NCI-H1436 treated with DMSO at 0.1 percent for 48 hours (cell line): ENCODE measurements around the gene SLC35A5.
A peak's percentile ranks its signal among the peaks of the same experiment; 100 is the strongest.
"Not testable (repeated sequence)": the region's sequence is repeated elsewhere in the genome, so short reads cannot be mapped to it uniquely, and the experiment has no call there.

Experiments
- DNase-seq: peaks from one replicate; lab custom pipeline; 2025; lab: John Stamatoyannopoulos, UW

The SLC35A5 gene, protein sequence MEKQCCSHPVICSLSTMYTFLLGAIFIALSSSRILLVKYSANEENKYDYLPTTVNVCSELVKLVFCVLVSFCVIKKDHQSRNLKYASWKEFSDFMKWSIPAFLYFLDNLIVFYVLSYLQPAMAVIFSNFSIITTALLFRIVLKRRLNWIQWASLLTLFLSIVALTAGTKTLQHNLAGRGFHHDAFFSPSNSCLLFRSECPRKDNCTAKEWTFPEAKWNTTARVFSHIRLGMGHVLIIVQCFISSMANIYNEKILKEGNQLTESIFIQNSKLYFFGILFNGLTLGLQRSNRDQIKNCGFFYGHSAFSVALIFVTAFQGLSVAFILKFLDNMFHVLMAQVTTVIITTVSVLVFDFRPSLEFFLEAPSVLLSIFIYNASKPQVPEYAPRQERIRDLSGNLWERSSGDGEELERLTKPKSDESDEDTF

DNA sequence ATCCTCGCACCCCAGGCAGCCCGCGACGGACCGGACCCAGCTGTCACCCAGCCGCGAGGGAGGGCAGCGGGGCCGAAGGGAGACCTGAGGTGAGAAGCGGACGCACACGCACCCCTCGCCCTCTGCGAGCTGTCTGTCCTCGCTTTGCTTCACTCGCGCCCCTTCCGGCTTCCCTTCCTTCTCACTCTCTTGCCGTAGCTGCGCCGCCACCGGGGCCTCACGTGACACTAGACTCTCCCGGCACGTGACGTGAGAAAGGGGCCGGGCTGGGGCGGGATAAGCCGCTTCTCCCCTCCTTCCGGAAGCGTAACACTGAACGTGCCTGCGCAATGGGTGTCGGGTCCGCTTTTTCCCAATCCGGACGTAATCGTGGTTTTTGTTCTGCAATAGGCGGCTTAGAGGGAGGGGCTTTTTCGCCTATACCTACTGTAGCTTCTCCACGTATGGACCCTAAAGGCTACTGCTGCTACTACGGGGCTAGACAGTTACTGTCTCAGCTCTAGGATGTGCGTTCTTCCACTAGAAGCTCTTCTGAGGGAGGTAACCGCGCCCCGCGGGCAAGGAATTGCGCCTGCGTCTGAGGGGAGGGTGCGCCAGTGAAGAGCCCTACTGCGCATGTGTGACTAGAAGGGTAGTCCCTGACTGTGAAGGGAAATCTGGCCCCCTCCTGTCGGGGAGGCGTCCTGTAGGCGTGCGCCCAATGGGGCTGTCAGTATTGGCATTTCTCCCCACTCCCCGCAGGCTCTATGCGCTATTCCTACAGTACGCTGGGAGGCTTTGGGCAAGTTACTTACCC lies at the start of gene SLC35A5, which contains the start of gene ATG3:
TSS of gene SLC35A5 (plus strand) at position 312 of the 796 bp plus-strand sequence. CDS start 1,359 bp downstream, outside the sequence.
TSS of gene ATG3 (minus strand) at position 229 of the 796 bp plus-strand sequence. CDS start 434 bp downstream, outside the sequence.
- peak; percentile 98 for DNase-seq

DNA sequence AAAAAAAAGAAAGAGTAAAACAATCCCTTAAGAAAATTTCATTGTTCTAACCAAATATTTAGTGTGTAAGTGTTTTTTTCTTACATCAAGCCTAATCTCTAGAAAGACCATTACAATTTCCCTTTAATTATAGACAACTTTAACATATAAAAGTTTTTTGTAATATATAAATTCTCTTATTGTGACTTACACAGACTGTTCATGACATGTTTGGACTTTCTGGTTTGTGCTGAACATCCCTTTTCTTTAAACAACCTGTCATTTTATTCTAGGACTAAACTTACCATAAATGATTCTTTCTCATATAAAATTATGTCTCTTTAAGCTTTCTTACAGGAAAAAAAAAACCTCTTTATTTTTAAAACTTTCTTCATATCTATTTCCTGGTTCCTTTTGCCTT lies 49.5 kb upstream of the SLC35A5 start:
- no peak for DNase-seq

DNA sequence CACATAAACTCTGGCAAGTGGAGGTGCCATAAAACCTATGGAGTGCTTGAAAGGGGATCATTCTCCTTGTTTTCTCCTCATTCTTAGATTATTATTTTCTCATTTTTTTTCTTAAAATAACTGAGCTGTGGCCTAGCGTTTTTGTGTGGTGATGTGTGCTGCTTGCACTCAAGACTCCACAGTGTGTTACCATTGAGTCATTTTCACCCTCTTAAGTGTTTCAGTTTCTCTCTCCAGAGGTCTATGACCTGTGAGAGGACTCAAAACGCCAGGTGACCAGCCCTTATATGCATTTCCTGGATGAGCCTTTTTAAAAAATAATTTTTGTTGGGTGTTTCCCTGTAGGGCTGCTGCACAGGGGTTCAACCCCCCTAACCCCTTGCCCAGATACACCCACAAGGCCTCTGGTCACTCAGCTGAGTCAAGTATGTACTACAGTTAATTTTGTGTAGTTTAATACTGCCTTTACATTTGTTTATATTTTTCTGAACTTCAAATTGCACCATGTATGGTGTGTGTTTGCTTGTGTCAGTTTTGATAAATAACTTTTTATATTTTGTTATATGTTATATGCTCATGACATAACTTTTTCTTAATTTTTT lies 47.2 kb upstream of the SLC35A5 start:
- no peak for DNase-seq

DNA sequence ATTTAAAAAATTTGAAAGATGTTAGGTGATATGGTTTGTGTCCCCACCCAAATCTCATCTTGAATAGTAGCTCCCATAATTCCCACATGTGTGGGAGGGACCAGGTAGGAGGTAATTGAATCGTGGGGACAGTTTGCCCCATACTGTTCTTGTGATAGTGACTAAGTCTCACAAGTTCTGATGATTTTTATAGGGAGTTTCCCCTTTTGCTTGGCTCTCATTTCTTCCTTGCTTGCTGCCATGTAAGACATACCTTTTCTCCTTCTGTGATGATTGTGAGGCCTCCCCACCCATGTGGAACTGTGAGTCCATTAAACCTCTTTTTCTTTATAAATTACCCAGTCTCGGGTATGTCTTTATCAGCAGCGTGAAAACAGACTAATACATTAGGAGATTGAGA lies 42.9 kb upstream of the SLC35A5 start:
- not testable (repeated sequence) for DNase-seq

DNA sequence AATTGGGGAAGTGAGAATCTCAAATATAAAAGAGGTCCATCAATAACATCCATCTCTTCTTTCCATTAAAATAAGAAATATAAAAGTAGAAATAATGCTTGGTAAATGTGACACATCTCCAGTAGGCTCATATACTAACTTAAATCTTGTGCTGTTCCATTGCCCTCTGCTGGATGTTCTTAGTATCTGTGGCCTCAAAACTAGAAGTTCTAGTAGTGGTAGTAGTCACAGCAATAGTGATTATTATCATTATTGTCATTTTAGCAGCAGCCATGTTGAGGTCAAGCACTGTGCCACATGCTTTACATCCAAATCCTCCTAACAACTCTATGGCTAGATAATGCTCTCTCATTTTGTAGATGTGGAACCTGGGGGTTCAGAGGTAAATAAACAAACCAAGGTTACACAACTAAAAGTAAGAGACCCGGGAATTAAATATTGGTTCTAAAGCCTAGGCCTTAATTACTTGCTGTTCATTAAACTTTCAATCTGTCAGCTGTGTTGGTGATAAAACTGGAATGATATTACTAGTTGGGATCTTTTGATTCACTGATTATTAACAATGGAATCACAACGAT lies 42.3 kb upstream of the SLC35A5 start:
- DNase-seq: peak; percentile 60

DNA sequence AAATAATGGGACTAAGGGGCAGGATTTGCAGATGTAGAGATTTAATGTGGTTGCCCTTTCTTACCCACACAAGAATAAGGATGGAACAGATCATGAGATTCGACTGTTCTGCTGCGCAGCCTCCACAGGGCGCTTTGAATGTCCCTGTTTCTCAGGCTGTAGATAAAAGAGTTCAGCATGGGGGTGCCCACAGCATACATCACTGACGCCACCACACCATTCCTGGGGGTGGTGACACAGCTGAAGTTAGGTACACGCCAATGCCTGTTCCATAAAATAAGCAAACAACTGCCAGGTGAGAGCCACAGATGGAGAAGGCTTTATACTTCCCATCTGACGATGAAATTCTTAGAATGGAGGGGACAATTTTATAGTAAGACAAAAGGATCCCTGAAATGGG lies 37.7 kb upstream of the SLC35A5 start:
- DNase-seq: not testable (repeated sequence)

DNA sequence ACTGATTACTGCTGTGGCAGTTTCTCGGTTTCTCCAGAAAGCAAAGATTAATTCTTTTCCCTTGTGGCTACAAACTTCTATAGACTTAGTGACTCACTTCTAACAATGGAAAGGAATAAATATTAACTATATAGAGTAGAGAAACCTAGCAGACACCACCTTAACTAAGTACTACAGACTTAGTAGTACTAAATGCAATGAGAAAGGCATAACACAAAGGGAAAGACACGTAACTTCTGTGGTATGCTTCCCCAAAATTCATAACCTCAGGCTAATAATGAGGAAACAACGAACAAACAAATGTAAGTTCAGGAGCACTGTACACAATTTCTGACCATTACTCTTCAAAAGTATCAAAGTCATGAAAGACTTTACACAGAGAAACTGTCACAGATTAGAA lies 31.3 kb upstream of the SLC35A5 start:
- DNase-seq: no peak

DNA sequence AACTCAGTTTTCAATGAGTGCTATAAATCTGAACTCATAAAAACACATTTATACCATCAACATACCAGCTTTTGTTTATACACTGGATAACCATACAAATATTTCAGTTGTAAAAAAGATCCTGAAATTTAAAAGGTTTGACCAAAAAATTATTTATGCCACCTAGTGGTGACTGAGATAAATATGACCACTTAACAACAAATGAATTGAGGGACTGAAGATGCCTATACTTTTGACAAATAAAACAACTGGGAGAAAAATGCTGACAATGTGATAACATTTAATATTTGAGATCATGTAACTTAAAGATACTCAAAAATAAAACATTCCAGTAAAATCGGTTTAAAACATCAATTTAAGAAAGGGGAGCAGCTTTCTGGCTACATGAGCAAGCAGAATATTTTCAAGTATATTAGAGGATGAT lies 30.5 kb upstream of the SLC35A5 start:
- no peak for DNase-seq

DNA sequence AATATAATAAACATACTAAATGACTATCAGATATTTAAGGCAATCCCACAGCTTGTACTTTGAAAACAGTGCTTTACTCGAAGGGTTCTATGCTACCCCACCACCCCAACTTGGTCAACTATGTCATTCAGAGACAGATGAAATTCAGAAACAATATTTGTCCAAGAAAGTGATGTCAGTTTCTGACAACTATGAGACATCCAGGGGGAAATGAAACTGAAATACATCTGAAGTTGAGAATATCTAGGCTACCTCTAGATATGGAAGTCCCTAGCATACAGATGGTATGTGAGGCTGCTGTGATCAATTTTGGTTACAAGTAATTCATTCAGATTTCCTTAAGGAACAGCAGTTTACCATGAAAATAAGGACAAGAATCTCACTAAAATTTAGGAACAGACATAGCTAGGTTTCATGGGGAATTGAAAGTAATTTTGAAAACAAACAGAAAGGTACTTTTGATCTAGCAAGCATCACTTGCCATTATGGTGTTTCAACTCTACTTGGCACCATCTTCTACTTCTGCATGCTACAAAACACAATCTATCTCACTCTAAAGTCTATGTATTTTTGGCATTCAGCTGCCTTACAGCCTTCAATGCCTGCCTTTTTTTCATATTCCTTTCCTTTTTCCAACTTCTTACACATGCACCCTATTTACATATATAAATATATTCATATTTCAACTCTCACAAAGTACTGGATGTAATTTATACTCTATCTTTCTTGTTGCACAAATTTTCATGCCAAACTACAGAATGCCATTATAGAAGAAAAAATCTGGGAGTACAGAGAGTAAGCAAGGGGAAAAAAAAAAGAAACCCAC lies 21.8 kb upstream of the SLC35A5 start:
- DNase-seq: no peak

DNA sequence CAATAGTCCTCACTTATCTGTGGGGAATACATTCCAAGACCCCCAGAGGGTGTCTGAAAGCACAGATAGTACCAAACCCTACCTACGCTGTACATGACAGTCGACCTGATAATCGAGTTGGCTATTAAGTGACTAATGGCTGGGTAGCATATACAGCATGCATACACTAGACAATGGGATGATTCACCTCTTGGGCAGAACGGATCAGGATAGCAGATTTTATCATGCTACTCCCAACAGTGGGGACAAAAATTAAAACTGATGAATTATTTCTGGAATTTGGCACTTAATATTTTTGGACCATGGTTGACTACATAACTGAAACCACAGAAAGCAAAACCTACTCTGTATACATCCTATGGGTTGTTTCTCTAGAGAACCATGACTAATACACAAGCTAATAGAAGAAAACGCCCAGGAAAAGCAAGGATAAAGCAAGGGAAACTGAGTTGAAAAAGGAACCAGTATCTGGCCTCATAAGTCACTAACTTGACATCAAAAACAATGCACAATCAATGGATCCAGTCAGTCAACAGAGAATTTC lies 15.6 kb upstream of the SLC35A5 start:
- no peak for DNase-seq

DNA sequence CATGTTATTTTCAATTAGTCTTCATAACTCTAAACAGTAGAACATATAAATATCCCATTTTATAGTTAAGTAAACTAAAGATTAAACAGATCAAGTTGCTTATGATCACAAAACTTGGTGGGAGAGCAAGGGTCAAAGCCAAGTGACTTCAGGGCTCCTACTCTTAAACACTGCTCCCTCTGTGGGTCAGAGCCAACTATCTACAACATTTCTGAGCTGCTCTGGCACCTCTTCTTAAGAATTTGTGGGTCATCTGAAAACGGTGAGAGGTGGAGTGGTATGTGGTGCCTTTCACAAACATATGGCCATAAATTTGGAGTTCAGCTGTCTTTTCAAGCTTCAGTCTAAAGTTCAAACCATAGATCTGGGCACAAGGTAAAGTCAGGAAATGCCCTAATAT lies 11.0 kb upstream of the SLC35A5 start:
- no peak for DNase-seq

DNA sequence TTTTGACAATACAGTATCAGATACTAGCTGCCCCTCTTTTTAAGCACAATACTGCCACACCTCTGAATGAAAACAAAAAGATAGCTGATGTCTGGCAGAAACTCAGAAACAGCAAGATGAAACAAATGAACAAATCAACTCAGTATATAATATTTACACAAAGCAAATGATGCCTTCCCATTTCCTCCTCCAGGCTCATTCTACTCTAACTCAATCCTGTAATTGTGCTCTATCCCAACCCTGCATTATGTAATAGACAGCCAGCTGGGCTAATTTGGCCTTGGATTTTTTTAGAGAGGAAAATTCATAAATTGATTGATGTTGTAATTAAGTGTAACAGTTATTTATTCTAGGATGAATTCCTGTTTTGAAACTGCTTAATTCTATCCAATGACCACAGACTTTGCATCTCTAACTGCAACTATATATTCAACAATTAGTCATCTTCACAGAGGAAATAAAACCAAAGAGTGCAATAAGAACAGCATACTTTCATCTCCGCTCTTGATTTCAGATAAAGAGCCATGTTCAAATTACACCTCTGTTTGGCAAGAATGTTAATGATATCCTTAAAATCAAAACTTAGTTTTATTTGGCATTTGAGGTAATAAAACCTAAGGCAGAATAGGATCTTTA lies 6.2 kb upstream of the SLC35A5 start:
- no peak for DNase-seq

DNA sequence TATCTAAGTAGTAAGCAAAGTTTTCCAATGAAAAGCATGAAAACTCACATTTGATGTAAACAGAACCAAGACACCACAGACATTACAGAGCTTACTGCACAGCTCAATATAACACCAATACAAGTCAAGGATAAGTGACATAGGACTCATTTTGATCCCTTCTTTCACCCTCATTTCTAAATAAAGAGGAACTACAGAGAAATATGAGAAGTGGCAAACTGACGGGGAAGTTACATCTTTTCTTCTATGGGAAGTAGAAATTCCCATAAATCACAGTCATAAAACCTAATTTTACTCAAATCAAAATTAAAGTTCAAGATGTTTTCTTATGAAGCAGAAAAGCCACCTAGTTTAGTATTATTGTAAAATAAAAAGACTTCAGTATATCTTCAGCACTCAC lies 3.9 kb upstream of the SLC35A5 start:
- no peak for DNase-seq

DNA sequence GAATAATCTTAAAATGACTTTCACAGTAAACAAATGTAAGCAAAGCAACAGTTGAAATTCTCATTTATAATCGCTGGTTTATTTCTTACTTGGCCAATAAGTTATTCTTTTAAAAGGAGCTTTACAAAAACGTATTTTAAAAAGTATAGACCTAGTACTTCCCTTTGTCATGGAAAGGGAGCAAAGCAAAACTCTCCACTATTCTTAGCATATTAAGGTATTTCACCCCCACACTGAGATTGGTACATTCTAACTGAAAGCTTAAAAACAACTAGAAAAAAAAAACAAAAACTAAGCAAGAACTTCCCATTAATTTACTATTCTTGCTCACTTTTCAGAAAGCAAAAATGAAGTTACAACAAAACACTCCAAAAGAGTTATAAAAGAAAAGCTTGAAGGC lies 1.5 kb upstream of the SLC35A5 start:
- no peak for DNase-seq

DNA sequence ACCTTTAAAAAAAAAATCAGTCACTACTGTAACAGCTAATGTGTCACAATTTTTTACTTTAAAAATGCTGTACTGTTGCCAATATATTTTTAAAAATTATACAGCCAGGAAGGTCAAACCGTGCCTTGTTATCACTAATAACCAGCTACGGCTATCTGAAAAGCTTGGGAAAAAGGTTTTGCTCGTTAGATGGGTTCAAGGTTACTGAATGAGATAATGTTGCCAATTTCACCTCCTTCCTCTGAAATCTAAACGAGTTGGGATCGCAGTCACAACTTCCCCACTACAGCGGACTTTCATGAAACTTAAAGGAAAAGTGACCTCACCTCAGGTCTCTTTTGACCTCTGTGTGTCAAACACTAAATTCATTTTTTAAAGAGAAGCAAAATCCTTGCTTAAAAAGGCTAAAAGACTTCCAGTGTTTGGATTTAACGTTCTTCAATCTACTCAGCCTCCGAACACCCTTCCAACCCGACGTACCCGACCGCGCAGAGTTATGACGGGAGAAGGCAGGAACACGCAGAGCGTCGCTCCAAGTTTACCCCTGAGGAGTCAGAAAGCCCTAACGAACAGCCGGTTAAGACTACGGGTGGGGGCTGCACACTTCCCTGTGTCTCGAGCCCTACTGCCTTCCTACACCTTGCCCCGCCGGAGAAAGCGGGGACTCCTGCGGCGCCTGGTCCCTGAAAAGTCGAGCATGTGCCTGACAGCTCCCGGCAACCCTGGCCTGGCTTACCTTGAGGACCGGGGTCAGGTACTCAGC lies 943 bp upstream of the SLC35A5 start:
- no peak for DNase-seq

DNA sequence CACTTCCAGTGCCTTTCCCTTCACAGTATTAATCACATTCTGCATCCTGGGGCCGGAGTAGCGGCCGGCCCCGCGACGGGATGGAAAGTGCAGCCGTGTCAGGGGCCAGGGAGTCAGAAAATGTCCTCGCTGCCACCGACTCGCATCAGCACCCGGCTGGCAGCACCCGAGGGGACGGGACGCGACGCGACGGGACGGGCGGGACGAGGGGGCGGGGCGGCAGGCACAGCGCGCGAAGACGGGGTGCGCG lies 436 bp upstream of the SLC35A5 start:
- no peak for DNase-seq

DNA sequence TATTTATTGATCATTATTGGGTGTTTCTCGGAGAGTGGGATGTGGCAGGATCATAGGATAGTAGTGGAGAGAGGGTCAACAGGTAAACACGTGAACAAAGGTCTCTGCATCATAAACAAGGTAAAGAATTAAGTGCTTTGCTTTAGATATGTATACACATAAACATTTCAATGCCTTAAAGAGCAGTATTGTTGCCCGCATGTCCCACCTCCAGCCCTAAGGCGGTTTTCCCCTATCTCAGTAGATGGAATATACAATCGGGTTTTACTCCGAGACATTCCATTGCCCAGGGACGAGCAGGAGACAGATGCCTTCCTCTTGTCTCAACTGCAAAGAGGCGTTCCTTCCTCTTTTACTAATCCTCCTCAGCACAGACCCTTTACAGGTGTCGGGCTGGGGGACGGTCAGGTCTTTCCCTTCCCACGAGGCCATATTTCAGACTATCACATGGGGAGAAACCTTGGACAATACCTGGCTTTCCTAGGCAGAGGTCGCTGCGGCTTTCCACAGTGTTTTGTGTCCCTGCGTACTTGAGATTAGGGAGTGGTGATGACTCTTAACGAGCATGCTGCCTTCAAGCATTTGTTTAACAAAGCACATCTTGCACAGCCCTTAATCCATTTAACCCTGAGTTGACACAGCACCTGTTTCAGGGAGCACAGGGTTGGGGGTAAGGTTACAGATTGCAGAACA lies 2.5 kb downstream of the SLC35A5 start:
- DNase-seq: not testable (repeated sequence)

DNA sequence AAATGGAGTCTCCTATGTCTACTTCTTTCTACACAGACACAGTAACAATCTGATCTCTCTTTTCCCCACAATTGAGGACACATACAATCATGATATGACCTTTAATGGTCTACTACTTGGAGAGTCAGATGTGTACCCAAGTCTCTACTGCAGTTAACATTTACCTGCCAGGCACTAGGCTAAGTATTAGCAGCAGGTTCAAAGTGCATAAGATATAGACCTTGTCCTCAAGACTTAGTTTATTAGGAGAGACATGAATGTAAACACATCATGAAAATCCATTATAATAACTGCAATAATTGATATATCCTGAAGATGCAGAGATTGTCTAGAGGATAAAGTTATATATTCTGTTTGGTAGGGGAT lies 3.1 kb downstream of the SLC35A5 start:
- no peak for DNase-seq

DNA sequence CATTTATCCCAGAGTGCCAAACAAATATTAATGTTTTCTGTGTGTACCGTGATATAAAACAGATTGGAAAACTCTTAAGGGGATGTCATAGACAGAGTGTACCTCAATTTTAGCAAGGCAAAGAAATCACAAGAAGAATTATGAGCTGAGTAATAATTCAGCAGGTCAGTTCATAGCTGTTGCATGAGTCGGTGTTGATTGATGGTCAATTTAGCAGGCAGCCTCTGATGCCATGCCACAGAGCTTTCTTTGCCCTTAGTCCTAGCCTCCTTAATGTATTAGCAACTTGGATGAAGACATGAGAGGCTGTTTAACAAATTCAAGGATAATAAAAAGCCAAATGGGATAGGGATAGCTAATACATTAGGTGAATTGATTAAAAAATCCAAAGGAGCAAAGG lies 6.8 kb downstream of the SLC35A5 start:
- DNase-seq: no peak

DNA sequence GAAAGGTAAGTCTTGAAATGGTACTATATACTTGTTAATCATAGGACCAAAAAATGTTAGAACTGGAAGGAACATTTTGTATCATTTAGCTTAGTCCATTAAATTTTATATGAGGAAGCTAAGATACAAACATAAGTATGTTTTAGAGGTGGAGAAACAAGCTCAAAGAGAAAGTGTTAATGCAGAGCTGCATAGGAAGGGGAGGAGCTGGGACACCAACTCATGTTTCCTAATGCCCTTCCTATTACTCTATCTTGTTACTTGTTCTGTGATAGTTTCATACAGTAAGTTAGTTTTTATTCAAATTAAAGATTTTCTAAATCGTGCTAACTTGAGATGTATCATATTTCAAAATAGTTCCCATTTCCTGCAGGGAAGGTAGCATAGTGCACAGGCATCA lies 7.4 kb downstream of the SLC35A5 start:
- DNase-seq: no peak
